ENCODE results near the gene DPH3. TPM values are rescaled to one million over a fixed set of nuclear protein-coding genes. Genes with fewer than 3 reads are reported as not detected.

The DPH3 gene
- total RNA-seq, 1 donor from 2014 or later, result 5.5 TPM

DNA sequence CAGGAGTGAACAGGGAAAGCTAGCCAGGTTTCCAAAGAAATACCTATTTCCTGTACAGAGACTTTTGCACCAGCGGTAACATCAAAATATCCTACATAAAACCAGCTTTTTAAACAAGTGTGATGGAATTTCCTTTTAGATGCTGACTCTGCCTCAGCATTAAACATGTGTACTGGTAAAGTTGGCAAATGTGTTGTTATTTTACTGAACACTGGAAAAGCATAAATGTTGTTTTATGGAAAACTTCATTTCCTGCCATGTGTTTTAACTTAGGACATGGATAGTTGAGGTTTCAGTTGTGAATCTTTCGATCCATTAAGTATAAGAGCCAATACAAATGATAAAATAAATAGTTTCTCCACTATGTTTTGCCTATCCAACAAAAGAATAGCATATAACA is 15.9 kb upstream of the DPH3 start:
- Histone ChIP-seq H3K4me1 (no peaks in the 10 kb centered on the region), H3K27me3 (no peaks in the 10 kb centered on the region), H3K4me3 (no peak overlapping the region), H3K27ac (no peak overlapping the region), H3K9me3 (no peaks in the 10 kb centered on the region), H3K36me3 (peaks cover 2 to 9% of the 10 kb centered on the region in 2 donors)
- intact Hi-C loops (cut with DNase I), result no loop called here
- TF ChIP-seq, protein P1, sequence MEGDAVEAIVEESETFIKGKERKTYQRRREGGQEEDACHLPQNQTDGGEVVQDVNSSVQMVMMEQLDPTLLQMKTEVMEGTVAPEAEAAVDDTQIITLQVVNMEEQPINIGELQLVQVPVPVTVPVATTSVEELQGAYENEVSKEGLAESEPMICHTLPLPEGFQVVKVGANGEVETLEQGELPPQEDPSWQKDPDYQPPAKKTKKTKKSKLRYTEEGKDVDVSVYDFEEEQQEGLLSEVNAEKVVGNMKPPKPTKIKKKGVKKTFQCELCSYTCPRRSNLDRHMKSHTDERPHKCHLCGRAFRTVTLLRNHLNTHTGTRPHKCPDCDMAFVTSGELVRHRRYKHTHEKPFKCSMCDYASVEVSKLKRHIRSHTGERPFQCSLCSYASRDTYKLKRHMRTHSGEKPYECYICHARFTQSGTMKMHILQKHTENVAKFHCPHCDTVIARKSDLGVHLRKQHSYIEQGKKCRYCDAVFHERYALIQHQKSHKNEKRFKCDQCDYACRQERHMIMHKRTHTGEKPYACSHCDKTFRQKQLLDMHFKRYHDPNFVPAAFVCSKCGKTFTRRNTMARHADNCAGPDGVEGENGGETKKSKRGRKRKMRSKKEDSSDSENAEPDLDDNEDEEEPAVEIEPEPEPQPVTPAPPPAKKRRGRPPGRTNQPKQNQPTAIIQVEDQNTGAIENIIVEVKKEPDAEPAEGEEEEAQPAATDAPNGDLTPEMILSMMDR (IDR thresholded peaks at IDR 0.05), result no peak
- no peak for DNase-seq (ENCODE audit: low spot score in 2 of 2)

GRCh38 chr3:16279010-16279801 is 14.5 kb upstream of the DPH3 start:
- no peaks in the 10 kb centered on the region for H3K27me3 ChIP-seq
- H3K36me3 ChIP-seq, result peaks cover 2 to 9% of the 10 kb centered on the region in 2 donors
- TF ChIP-seq, protein P1 (IDR thresholded peaks at IDR 0.05), result no peak
- intact Hi-C loops (cut with DNase I), result no loop called here
- H3K9me3 ChIP-seq, result no peaks in the 10 kb centered on the region
- no peak overlapping the region for H3K4me3 ChIP-seq
- no peak for DNase-seq (ENCODE audit: low spot score in 2 of 2)
- H3K4me1 ChIP-seq, result no peaks in the 10 kb centered on the region
- no peak overlapping the region for H3K27ac ChIP-seq

DNA sequence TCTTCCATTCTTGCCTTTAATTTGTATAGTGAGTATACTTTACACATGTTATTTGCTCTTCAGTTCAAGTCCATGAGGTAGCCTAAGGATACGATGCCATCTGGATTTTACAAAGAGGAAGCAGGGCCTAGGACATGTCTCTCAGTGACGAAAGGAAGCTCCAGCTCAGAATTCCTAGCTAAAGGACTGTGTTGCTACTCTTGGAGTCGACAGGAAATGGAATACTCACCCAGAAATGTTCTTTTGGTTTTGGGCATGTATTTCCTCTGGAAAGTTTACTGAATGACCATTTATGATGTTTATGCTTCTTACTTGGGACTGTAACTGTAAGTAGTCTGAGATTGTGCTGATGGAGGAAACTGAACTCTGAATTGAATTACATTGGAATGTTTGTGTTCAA is 12.7 kb upstream of the DPH3 start:
- TF ChIP-seq, protein P1 (IDR thresholded peaks at IDR 0.05), result no peak
- Histone ChIP-seq H3K27me3 (no peaks in the 10 kb centered on the region), H3K4me1 (no peaks in the 10 kb centered on the region), H3K27ac (no peak overlapping the region), H3K9me3 (no peaks in the 10 kb centered on the region), H3K36me3 (peaks cover 5 to 9% of the 10 kb centered on the region in 2 donors), H3K4me3 (no peak overlapping the region)
- DNase-seq (ENCODE audit: low spot score in 2 of 2), result no peak
- intact Hi-C loops (cut with DNase I), result no loop called here

- no peak for DNase-seq (ENCODE audit: low spot score in 2 of 2)
- H3K27ac ChIP-seq, result no peak overlapping the region
- H3K27me3 ChIP-seq, result no peaks in the 10 kb centered on the region
- peaks cover 9 to 25% of the 10 kb centered on the region in 2 donors for H3K36me3 ChIP-seq
- TF ChIP-seq, protein P1 (IDR thresholded peaks at IDR 0.05), result no peak
- H3K9me3 ChIP-seq, result no peaks in the 10 kb centered on the region
- intact Hi-C loops (cut with DNase I), result no loop called here
- no peak overlapping the region for H3K4me3 ChIP-seq
- H3K4me1 ChIP-seq, result no peaks in the 10 kb centered on the region
Measured at GRCh38 chr3:16273867-16274266, 9.1 kb upstream of the DPH3 start.

- TF ChIP-seq, protein P1 (IDR thresholded peaks at IDR 0.05), result no peak
- Histone ChIP-seq H3K4me1 (peaks cover 0 to 3% of the 10 kb centered on the region in 2 donors), H3K36me3 (peaks cover 9 to 22% of the 10 kb centered on the region in 2 donors), H3K27ac (no peak overlapping the region), H3K4me3 (no peak overlapping the region), H3K9me3 (no peaks in the 10 kb centered on the region), H3K27me3 (no peaks in the 10 kb centered on the region)
- no peak for DNase-seq (ENCODE audit: low spot score in 2 of 2)
- intact Hi-C loops (cut with DNase I), result no loop called here
Measured at GRCh38 chr3:16272588-16272987, 7.8 kb upstream of the DPH3 start.

Data from ascending aorta (tissue), 2 donors.